HPDE6-E6E7 (cell line): Measurements from ENCODE around the gene NUP133.
"Not testable (repeated sequence)": the region's sequence is repeated elsewhere in the genome, so short reads cannot be mapped to it uniquely, and the experiment has no call there.

Source experiments
- DNase-seq: peaks from one replicate; pipeline ENCODE4 v3.0.0; 2011; ENCODE audit warnings: missing footprints; ENCODE audit errors: extremely low spot score

The NUP133 gene

DNA sequence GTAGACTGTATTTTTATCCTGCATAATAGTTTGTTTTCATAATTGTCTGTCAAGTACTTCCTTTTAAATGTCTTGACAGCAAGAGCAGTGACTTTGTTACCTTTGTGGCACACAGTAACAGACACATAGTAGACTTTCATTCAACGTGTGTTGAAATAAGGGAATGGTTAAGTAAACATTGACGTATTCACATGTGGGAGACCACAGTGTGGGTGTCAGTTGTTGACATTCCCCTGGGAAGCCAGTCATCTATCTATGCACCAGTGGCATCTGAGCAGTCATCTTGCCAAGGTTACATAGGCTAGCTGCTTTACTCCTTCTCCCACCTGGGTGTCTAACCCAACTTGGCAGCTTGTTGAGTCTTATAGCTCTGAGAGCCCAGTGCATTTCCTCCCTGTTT is 1.4 kb upstream of the NUP133 start:
- no peak for DNase-seq

DNA sequence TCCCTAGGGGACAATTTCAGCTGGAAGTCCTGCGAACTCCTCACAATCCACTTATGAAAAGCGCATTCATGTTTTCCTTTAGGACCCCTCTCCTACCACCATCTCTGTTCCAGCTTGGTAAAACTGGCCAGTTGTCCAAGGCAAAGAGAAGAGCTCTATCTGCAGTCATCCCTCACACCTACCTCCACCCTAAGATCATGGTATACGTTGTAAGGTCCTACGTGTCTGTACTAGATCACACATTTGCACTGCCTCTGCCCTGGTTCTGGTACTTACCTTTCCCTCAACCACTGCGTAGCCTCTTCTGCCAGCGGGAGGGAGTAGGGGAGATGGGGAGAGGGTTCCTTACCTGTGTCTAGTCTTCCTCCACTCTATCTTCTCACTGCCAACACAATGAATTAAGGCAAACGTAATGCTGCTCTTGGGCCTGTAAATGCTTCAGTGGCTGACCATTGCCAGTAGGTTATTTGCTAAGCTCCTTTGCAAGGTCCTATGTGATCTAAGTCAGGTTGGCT is 739 bp upstream of the NUP133 start:
- peak; percentile 10 for DNase-seq

DNA sequence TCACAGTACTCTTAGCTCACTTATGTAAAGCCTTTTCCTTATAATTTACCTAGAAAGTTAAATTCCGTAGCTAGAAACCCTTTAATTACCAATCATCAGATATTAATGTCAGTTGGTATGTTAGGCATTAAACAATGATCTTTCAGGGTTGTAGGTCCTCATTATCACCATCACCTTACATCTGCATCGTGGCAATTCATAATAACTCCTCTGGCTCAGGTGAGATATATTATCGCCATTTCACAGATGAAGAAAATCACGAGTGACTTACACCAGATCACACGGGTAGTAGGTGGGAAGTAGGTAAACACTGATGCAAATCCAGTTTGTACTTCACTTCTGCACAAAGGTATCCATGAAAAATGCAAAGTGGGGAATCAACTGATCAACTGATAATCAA is 639 bp downstream of the NUP133 start:
- no peak for DNase-seq

DNA sequence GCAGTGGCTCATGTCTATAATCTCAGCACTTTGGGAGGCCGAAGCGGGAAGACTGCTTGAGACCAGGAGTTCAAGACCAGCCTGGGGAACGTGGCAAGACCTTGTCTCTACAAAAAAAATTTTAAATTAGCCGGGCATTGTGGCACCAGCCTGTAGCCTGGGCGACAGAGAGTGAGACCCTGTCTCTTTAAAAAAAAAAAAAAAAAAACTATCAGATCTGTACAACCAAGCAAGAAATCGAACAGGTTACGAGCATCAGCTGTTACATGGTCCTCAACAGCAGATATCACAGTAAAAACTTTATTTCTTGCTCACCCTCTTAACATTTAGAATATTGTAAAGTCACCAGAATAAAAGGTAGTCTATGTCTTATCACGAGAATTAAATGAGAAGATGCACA is 1.5 kb downstream of the NUP133 start:
- DNase-seq: no peak

DNA sequence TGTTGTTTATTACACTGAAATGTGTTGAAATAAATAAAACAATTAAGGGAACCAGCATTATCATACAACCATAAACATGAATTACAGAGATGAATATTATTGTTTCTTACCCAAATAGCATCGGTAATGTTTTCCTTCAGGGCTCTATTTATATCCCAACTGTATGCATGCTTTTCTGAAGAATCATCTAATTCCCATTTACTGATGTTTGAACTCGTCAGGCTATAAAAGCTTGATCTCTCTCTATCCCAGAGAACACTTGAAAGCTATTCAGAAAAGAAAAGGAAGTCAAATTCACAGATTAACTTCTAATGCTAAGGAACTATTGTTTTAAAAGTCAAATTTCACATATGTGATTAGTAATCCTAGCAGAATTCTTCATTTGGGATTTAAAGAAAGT is 12.4 kb downstream of the NUP133 start:
- no peak for DNase-seq

DNA sequence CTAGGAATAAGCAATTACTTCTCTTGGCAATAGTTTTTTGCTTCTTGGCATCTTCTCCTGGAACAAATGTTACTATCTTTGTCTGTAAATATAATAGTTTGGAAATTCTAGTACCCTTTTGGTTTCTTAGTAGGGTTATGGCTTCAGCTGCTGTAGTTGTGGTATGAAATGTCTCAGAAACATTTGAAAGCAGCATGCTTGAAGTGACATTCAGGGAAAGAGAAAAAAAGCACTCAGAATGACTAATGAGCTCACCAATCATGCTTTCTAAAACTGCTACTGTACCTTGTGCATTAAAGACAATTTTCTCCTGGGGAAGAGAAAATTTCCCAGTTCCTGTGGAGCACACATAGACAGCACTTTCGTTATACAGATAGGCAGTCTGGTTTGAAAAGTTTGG is 21.0 kb downstream of the NUP133 start:
- no peak for DNase-seq

DNA sequence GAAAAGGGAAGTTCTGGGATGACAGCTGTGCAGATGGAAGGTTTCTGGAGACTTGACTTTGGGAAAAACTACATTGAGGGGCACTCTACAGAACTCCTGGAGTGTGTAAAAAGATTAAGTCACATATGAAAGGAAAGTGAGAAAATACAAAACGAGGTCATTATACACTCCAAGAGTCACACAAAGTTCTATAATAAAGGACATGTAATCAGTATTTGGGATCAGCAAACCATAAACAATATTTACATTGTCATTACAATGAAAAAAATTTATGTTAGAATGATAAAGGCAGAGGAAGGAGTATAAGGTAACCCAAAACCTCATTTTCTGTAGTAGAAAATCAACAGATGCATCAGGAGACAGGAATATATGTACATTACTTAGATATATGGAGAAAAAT is 22.8 kb downstream of the NUP133 start:
- no peak for DNase-seq

DNA sequence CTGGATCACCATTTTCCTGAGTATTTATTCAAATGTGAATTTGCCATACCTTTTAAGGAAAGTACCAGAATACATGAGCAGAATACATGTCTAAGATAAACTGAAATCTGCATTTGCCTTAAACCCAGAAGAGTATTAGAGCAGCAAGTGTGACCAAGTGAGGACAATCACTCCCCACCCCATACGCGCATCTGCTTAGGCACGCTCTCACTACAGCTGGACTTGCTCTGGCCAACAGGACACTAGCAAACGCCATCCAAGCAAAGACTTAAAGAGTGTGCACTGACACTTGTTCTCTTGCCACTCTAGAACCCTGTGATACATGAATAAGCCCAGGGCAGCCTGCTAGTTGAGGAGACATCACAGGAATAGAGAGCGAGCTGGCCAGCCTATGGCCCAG is 25.6 kb downstream of the NUP133 start:
- no peak for DNase-seq

DNA sequence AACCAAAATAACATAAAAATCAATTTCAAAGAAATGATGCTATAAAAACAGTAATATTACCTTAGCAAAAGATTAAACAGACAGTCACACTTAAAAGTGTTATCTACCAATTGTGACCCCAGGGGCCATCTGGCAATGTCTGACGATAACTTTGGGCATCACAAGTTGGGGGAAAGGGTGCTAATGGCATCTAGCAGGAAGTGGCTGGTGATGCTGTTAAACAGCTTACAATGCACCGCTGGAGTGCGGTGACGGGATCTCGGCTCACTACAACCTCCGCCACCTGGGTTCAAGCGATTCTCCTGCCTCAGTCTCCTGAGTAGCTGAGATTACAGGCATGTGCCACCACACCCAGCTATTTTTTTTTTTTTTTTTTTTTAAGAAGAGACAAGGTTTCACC is 27.6 kb downstream of the NUP133 start:
- no peak for DNase-seq

DNA sequence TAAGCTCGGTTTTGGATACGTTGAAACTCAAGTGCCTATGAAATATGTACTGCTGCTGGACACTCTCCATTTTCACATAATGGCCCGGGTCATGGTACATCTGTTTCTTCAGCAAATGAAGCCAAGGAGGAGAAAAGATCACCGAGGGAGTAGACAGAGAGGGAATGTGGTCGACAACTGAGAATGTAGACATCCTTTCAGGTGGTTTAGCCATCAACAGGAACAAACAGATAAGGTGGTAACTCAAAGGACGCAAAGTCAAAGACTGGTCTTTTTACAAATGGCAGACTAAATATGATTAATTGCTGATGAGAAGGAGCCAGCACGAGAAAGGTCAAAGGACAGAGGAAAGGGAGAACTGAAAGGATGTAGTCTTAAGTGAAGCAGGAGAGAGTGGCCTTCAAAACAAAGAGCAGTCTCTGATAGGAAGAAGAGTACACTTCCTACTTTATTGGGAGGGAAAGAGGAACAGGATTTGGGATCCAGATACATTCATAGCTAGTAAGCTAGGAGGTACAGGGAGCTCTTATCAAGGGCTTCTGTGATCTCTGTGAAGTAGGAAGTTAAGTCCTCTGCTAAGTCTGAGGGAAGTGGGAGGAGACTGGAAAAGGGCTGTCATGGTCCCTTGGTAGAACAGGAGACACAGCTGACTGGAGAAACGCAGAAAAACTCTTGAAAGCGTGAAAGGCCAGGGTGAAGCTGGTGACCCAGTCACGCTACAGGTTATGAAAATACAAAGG is 28.3 kb downstream of the NUP133 start:
- no peak for DNase-seq

DNA sequence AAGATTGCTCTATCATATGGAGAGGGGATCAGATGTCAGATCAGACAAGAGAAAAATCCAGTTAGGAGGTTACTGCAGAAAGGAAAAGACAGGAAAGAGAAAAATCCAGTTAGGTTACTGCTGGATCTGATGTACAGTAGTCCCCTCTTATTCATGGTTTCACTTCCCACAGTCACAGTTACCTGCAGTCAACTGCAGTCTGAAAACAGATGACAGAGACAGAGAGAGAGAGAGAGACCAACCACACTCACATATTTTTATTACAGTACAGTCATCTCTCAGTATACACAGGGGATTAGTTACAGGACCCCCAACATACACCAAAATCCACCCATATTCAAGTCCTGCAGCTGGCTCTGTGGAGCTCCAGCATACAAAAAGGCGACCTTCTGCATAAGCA is 29.3 kb downstream of the NUP133 start:
- no peak for DNase-seq

DNA sequence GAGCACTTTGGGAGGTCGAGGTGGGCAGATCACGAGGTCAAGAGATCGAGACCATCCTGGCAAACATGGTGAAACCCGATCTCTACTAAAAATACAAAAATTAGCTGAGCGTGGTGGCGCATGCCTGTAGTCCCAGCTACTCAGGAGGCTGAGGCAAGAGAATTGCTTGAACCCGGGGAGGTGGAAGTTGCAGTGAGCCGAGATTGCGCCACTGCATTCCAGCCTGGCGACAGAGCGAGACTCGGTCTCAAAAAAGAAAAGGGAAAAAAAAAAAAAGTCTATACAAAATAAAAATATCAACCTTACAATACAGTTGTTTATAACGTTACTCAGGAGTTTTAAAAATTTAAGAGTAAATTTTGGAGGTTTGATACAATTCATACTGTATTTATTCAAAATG is 32.3 kb downstream of the NUP133 start:
- not testable (repeated sequence) for DNase-seq

DNA sequence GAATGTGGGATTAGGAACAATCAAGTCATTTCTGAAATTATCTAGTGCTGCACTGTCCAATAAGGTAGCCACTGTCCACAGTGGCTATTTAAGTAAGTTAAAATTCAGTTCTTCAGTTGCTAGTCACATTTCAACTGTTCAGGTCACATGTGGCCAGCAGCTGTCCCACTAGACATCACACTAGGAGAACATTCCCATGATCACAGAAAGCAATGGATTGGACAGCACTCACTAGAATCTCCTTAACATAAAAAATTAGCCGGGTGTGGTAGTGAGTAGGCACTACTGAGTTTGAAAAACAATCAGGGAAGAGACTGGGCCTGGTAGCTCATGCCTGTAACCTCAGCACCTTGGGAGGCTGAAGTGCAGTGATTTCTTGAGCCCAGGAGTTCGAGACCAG is 33.6 kb downstream of the NUP133 start:
- no peak for DNase-seq

DNA sequence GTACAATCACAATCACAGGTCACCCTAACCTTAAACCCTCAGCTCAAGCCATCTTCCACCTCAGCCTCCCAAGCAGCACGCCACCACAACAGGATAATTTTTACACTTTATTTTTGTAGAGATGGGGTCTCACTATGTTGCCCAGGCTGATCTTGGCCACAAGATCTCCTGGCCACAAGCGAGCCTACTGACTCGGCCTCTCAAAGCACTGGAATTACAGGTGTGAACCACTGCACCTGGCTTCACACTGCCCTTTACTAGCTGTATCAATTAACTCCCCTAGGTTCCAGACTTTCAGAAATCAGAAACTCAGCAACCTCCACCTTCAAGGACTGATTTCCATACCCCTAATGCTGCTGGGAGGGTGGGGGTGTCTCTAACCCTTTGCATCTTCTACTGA is 37.0 kb downstream of the NUP133 start:
- no peak for DNase-seq

DNA sequence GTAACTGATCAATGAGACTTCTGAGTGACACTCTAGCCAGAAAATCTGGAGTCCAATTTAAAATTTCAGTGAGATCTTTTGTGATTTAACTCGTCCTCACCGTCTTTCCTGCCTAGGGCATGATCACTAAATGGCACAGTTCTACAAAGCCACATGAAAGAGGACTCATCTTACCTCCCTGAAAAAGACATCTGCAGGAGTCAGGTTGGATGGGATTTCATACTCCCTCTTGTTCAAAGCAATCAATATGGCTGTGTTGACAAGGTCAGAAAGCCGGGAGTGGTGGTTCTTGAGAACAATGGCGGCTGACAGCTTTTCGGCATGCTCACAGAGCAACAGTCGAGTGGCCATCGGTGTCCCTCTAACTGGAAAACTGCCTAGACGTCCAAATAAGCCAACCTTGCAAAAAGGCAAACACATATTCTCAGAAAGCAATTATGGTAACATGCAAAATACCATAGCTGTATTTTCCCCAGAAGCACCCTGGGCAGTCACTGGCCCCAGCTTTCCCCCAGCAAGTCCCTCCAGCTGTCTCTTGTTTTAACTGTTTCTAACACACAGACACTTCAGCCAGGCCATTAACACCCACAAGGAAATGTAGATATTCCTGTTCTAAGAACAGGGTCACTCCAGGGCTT is 37.6 kb downstream of the NUP133 start:
- no peak for DNase-seq

DNA sequence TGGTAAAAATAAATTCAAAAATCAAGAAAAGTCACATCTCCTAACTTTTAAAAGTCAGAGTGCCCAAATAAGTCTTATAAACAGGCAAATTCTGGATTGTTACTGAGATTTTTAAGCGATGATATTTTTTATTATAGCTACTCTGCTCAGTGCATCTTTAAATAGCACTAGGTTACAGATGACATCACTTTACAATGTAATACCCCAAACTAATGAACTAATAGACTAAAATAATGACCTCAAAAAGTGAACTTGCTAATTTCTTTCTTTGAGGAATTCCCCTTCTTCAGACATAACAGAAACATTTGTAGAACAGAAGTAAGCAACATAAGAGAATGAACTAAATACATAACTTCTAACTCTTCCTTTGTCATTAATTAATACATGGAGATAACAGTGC is 41.3 kb downstream of the NUP133 start:
- no peak for DNase-seq

DNA sequence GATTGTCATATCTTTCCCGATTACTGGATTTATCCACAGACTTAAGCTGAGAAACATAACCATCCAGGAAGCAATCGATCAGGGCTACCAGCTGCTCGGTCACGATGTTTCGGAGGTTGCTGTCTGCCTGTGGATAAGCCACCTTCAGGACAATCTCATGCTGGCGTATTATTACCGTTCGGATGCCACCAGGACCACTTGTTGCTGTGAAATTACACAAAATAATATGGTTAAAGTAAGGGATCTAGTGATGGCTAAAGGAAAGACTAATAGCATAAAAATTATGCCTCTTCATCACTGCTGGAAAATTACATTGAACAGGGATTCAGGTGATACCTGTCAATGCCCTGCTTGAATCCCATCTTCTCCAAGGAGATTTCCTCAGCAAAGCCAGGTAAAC is 43.5 kb downstream of the NUP133 start:
- DNase-seq: no peak

DNA sequence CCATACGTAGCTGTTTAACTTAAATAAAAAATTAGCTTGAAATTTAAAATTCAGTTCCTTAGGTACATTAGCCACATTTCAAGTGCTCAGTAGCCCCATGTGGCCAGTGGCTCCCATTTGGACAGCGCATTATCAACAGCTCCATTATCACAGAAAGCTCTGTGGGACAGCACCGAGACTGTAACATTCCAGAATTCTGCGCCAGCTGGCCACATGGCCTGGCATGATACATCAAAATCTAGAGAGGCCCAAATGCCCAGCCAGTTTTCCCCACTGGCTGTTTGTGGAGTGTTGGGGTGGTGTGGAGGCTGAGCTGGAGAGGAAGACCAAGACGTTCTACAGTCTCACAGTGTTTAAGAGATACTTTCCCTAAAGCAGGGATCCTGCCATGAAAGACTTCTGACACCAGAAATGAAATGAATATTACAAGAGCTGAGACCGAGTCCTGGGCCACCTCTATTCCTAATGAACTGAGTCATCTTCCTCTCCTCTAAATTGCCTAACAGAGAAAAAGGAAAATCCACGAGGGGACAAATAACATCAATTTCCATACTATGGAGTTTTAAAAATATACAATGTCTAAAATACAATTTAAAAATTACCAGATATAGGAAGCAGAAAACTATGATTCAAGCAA is 47.0 kb downstream of the NUP133 start:
- no peak for DNase-seq

DNA sequence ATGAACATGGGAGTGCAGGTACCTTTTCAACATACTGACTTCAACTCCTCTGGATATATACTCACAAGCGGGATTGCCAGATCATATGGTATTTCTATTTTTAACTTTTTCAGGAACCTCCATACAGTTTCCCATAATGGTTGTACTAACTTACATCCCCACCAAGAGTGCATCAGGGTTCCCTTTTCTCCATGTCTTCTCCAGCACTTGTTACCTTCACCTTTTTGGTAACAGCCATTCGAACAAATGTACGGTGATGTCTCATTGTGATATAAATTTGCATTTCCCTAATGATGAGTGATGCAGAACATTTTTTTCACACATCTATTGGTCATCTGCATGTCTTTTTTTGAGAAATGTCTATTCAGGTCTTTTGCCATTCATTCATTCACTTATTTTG is 48.3 kb downstream of the NUP133 start:
- DNase-seq: no peak

DNA sequence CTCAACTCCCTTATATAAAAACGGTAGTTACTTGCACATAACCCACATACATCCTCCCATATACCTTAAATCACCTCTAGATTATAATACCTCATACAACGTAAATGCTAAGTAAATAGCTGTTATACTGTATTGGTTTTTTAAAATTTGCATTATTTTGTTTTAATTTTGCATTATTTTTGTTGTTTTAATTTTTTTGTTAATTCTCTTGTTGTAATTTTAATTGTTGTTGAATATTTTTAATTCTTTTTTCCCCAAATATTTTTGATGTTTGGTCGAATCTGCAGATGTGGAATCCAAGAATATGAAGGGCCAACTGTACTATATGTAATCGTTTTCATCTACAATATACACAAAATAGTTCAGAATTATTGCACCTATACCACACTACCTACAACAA is 50.7 kb downstream of the NUP133 start:
- DNase-seq: no peak

DNA sequence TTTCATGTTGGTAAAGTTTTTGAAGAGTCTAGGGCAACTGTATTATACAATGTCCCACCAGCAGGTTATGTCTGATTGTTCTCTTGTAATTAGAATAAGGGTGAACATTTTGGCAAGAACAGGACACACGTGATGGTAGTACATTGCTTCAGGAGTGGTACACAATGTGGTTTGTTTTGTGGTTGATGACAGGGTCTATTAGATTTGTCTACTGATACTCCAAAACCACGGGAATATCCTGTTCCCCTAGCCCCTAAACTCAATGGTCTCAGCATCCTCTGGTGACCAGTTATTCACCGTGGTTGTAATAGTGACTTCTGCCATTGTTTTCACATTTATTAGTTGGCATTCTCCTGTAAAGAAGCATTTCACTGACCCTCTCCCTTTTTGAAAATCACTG is 52.1 kb downstream of the NUP133 start:
- no peak for DNase-seq

DNA sequence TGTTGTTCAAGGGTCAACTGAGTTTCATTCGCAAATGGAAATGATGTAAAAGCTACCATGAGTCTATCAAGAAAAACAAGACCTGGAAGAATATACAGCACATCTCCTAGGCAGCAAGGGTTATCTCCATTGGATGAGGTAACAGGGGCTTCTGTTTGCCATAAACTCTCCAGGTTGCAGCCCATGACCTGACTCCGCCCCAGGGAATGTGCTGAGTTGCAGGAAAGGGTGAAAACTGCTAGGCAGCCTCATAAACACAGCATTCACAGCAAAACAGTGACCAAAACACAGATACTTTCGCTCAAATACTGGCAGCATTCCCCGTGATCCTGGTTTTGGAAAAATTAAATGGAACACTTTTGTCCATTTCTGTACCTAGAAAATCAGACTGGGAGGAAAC is 54.1 kb downstream of the NUP133 start:
- no peak for DNase-seq
